NCI-H1436 treated with DMSO at 0.1 percent for 48 hours (cell line): ENCODE measurements around the gene MTX1.
"Not testable (repeated sequence)": the region's sequence is repeated elsewhere in the genome, so short reads cannot be mapped to it uniquely, and the experiment has no call there.

ENCODE experiments used
- DNase-seq: peaks from one replicate; lab custom pipeline; 2025; lab: John Stamatoyannopoulos, UW

The MTX1 gene

DNA sequence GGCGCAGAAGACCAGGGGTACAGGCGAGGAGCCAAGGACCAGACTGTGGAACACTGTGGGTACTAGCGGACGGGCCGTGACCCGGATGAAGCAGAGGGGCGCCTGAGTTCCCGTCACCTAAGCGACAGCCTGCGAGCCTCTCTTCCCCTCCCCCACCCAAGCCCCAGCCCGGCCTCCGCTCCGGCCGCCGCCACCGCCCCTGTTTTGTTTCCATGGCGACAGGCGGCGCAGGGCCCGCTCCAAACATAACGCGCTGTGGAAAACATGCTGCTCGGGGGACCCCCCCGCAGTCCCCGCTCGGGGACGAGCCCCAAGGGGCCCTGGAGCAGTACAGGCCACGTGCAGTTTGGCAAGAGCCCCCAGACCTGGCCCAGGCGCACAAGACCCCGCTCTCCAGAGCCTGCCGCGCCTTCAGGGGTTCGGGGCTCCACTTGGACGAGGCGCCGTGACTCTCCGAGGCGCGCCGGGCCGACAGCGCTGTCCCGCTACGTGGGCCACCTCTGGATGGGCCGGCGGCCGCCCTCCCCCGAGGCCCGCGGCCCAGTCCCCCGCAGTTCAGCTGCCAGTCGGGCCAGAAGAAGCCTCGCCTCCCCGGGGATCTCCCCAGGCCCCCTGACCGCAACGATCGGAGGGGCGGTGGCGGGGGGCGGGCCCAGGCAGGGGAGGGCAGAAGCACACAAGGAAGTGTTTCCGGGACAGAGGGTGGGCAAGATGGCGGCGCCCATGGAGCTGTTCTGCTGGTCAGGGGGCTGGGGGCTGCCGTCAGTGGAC lies at the start of gene MTX1:
TSS of gene MTX1 (plus strand) at position 155 of the 771 bp plus-strand sequence. CDS start at position 265, 110 bp downstream.
- DNase-seq = no peak

DNA sequence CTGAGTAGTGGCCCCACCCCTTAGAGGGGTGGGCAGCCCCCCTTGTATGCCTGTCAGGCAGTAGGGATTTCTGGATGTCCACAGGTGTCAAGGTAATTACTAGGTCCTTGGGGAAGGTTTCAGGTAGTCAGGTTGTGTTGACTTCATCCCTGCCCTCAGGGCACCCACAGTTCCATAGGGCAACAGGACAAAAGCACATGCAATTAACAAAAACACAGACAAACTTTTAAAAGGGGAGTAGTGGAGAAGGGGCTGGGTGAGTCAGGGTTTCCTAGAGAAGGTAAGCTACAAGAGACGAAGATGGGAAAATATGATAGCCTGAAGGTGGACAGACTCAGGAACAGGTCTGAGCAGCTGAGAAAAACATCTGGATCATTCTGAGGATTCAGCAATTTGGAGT lies 49.5 kb upstream of the MTX1 start:
- DNase-seq = no peak

GRCh38 chr1:155160128-155160527 lies 48.4 kb upstream of the MTX1 start:
- no peak for DNase-seq

DNA sequence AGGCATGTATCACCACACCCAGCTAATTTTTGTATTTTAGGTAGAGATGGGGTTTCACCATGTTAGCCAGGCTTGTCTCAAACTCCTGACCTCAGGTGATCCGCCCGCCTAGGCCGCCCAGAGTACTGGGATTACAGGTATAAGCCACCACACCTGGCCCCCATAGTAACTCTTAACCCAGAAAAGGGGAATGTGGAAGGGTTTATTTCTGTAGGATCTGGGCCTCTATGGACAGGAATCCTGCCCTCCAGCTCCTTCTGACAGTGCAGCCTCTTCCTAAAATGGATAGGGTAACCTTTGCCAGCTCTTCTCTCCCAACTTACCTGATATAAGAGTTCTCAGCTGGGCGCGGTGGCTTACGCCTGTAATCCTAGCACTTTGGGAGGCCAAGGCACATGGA lies 45.9 kb upstream of the MTX1 start:
- DNase-seq = not testable (repeated sequence)

- DNase-seq = not testable (repeated sequence)
Measured at GRCh38 chr1:155163785-155164184, 44.7 kb upstream of the MTX1 start.

GRCh38 chr1:155164625-155165024 lies 43.9 kb upstream of the MTX1 start:
- DNase-seq = not testable (repeated sequence)

DNA sequence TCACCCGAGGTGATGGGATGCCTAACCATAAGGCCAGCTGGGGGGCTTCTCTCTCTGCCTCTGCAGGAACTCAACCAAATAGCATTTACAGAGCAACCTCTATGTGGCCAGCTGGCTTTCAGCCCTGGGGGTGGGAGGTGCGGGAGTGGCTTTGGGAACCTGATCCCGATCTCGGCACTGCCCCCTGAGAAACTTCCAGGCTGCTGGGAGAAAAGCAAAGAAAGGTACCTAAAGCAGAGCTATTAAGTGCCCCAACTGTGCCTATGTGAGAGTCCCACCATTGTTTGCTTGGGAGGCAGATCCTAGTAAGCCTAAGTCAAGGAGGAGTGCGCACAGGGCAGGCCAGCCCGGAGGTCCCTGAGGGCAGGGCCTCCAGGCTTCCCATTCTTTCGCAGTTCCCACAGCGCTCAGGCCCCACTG lies 42.4 kb upstream of the MTX1 start:
- no peak for DNase-seq

DNA sequence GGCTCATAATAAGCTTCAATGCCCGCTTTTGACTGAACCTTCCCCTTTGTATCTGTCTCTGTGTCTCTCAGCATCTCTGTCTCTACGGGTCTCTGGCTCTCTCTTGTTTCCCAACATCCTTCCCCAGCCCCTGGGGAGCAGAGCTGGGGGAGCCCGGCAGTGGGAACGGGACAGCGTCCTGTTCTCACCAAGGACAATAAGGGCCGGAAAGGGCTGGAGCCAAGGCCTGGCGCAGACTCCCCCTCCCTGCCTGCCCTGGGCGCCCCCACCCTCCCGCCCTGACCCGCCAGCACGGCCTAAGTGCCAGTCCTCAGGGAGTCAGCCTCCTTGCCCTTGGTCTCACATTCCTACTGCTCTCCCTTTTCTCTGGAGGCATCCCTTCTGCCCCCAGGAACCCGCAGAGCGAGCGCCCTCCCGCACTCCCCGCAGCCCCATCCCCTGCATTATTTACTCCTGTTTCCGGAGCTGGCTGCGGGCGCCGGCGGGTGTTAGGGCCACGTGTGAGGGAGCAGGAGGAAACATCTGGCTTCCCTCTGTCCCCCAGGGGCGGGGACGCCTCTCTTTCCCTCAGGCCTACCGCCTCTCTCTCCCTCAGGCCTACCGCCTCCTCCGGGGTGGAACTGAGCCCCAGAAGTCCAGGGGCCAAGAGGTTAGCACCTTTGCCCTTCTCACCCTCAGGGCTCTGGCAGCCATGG lies 41.9 kb upstream of the MTX1 start:
- DNase-seq = no peak

- DNase-seq = peak; percentile 55
Measured at GRCh38 chr1:155167166-155168104, 41.1 kb upstream of the MTX1 start.

GRCh38 chr1:155168105-155168445 lies 40.4 kb upstream of the MTX1 start:
- not testable (repeated sequence) for DNase-seq

DNA sequence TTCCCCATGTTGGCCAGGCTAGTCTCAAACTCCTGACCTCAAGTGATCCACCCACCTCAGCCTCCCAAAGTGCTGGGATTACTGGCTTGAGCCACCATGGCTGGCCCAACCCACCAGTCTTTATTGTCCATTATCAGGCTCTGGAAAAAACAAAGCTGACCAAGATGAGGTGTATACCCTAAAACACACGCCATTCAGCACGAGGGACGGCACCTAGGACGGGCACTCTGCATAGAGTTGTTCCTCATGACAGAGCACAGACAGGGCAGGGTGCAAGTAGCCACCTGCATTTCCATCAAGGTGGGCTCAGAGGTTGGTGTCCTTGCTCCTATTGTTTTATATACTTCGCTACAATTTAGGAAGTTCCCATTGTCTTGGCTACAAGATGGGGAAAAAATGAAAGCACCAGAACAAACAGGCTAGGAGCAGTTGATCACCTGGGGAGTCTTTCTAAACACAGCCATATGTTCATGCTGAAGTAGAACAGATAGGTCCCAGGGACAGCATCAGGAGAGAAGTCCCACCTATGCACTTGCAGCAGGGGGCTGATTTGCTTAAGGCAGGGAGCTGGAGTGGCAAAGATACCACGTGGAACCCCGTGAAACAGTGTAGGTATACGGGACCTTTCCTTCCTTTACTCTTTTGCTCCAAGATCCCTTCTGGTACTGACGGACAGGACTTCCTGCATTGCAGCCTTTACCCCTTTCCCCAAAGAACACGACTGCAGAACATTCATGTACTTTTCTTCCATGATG lies 39.9 kb upstream of the MTX1 start:
- no peak for DNase-seq

GRCh38 chr1:155169541-155169940 lies 39.0 kb upstream of the MTX1 start:
- DNase-seq = no peak

DNA sequence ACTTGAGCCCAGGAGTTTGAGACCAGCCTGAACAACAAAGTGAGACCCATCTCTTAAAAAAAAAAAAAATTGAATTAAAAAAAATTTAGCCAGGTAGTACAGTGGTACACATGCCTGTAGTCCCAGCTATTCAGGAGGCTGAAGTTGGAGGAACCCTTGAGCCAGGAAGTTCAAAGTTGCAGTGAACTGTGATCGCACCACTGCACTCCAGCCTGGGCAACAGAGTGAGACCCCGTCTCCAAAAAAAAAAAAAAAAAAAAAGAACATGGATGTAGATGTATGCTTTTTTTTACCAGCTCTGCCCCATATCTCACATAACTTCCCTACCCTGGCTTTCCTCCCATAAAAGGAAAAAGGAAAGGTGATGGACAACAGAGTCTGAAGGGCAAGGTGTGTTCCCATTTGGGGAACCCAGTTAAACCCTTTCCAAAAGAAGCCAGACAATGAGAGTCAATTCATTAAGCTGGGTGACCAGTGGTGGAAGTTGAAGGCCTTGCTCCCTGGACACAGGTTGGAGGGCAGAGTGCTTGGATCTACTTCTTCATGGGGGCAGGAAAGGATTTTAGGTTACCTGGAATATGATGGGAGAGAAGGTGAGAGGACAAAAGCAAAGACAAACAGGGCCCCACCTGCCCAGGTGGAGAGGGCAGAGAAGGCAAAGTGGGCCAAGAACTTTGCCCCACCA lies 38.3 kb upstream of the MTX1 start:
- no peak for DNase-seq

DNA sequence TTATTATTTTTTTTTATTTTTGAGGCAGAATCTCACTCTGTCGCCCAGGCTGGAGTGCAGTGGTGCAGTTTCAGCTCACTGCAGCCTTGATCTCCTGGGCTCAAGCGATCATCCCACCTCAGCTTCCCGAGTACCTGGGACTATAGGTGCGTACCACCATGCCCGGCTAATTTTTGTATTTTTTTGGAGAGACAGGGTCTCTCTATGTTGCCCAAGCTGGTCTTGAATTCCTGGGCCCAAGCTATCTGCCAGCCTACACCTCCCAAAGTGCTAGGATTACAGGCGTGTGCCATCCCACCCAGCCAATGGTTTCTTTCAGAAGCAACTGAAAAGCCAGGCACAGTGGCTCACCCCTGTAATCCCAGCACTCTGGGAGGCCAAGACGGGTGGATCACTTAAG lies 37.7 kb upstream of the MTX1 start:
- DNase-seq = no peak

GRCh38 chr1:155171836-155172731 lies 36.4 kb upstream of the MTX1 start:
- DNase-seq = no peak

DNA sequence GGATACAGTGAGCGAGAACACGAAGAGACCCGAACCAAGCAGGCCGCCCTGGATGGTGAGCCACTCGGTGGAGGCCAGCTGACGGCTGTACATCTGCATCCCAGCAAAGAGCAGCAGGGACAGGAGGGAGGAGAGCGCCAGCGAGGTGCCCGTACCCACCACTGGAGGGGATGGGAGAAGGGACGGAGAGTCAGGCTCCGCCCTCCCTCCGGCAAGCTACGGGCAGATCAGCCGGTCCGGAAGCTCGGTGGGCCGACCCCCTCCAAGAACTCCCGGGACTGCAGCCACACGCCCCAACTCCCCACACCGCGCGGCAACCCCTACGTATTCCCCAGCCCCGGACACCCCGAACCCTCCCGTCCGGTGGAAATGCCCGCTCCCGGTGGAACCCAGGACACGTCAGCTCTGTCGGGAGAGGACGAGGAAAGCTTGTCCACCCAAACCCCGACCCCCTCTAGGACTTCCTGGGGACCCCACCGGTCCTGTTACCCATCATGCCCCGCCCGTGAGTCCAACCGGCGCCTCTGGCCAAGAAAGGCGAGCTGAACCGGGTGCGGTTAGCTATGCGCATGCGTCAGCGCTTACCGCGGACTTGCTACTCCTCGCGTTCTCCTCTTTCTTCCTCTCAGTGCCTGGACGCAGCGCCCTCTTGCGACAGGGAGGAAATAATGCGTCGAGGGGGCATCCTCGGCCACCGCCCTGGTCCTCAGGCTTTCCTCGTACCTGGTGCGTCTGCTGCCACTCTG lies 35.6 kb upstream of the MTX1 start, which contains the start of gene KRTCAP2:
TSS of gene KRTCAP2 (minus strand) at position 573 of the 746 bp plus-strand sequence. CDS start at position 493, 80 bp downstream.
- DNase-seq = peak; percentile 77

DNA sequence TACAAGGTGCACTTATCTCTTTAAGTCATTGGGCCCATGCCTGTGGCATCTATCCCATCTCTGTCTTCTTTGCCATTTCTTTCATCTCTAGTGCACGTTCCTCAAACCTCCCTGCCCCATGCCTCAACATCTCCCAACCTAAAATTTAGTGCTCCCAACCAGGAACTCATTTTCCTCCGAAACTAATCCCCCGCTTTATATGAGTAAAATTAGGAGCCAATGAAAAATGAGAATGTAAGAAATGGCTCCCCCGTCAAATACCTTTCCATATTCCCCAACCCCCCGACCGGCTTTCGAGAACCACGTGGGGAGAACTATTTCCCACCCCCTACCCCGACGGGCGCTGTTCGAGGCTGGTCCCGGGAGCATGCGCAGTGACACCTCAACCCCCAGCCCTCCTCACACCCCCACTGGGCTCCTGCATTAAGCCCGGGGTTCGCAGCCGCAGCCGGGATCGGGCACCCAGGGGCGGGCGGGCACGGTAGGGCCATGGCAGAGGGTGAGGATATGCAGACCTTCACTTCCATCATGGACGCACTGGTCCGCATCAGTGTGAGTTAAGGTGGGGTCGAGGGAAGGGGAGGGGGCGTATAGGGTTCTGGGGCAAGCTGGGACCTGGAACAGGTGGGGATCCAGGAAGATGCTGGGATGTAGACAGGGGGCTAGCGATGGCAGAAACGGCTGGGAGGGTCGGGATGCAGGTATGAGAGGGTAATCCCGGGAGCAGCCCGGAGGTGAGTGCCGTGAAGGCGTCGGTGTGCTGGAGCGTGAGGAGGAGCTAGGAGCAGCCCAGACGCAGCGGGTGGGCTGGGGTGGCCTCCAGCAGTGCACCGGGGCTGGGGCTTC lies 34.8 kb upstream of the MTX1 start, which contains the start of gene TRIM46:
TSS of gene TRIM46 (plus strand) at position 372 of the 846 bp plus-strand sequence. CDS start at position 490, 118 bp downstream.
- DNase-seq = peak; percentile 39
